Testis (tissue), 3 donors: ENCODE data around the gene SPRR1B. TPM values are rescaled to one million over a fixed set of nuclear protein-coding genes. Genes with fewer than 3 reads are reported as not detected.

Experiments used
- DNase-seq: peaks from one replicate; pipeline ENCODE4 v3.0.0-alpha.2; 2019
- H3K27ac ChIP-seq, 2 donors: fragments of 200-600 bp; sonication (generic); one replicate each; pipeline ENCODE4 v1.5.1; 2019
- H3K27me3 ChIP-seq: fragments of 200-600 bp; sonication (generic); one replicate; pipeline ENCODE4 v1.5.1; 2019
- H3K36me3 ChIP-seq: fragments of 200-600 bp; sonication (generic); one replicate; pipeline ENCODE4 v1.5.1; 2017; ENCODE audit warnings: low read depth; ENCODE audit errors: missing control alignments
- H3K4me1 ChIP-seq: fragments of 200-600 bp; sonication (generic); one replicate; pipeline ENCODE4 v1.5.1; 2019
- H3K4me3 ChIP-seq, 2 donors: fragments of 200-600 bp; sonication (generic); one replicate each; pipeline ENCODE4 v1.5.1; 2017 to 2019
- H3K9me3 ChIP-seq: fragments of 200-600 bp; sonication (generic); one replicate; pipeline ENCODE4 v1.5.1; 2017
- POLR2A ChIP-seq: fragments of 450-650 bp; IDR thresholded peaks from one replicate; pipeline ENCODE4 v1.6.1; 2017; ENCODE audit warnings: antibody characterized with exemption, mild to moderate bottlenecking, moderate library complexity
- WGBS, 2 donors: methylation state at CpG; one replicate each; pipeline ENCODE4 v1.1.5; 2018; 5-methylcytosine and 5-hydroxymethylcytosine counted together
- intact Hi-C: fragments of 100-400 bp; cut with DNase I; formaldehyde crosslinking; loops from one replicate; pipeline ENCODE4 v1.15.1; 2023; ENCODE audit warnings: low total_unique reads
- polyA plus RNA-seq: library from polyadenylated mRNA; stranded (reverse); fragments of 350-450 nt; fragmentation: Illumina TruSeq; extraction: RNeasy Lipid Tissue Mini Kit (QIAGEN cat#74804); gene quantifications from one replicate; pipeline ENCODE4 v1.2.3, GENCODE V29; 2014; ENCODE audit warnings: low read depth, low replicate concordance; ENCODE audit not compliant: insufficient read depth
- total RNA-seq, 2 donors: library from RNA; depleted of rRNA; stranded (reverse); fragments of >200 nt; gene quantifications; one replicate each; pipeline ENCODE4 v1.2.3, GENCODE V29; 2016
- TF ChIP-seq, protein P1 (sequence below), 3 experiments: fragments of 450-650 bp in 2 of 3; fragments of 200-600 bp in 1 of 3; sonication (generic) in 1 of 3; IDR thresholded peaks; one replicate each; pipeline ENCODE4 v1.5.1; 2016 to 2019; ENCODE audit warnings: antibody characterized with exemption in 3 of 3, mild to moderate bottlenecking in 2 of 3, moderate library complexity in 1 of 3

SPRR1B gene
- total and polyA plus RNA-seq, 3 donors from 2014 or later: not detected

DNA sequence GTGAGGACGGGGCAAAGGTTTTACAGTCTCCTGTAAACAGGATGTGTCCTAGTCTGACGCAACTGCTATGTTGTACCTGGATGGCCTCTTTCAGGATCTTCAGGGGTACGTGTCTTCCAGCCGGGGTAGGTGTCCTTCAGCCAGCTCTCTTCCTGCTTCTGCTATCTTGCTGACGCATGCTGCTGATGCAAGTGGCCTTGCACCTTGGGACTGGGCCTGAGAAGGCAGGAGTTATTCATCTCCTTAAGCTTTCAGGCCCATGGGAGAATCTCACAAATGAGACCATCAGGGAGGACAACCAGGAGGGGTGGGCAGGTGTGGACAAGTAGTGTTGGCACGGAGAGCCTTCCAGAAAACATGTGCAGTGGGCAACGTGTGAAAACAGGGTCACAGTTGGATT, 7.9 kb upstream of the SPRR1B start:
- TF ChIP-seq, protein P1, sequence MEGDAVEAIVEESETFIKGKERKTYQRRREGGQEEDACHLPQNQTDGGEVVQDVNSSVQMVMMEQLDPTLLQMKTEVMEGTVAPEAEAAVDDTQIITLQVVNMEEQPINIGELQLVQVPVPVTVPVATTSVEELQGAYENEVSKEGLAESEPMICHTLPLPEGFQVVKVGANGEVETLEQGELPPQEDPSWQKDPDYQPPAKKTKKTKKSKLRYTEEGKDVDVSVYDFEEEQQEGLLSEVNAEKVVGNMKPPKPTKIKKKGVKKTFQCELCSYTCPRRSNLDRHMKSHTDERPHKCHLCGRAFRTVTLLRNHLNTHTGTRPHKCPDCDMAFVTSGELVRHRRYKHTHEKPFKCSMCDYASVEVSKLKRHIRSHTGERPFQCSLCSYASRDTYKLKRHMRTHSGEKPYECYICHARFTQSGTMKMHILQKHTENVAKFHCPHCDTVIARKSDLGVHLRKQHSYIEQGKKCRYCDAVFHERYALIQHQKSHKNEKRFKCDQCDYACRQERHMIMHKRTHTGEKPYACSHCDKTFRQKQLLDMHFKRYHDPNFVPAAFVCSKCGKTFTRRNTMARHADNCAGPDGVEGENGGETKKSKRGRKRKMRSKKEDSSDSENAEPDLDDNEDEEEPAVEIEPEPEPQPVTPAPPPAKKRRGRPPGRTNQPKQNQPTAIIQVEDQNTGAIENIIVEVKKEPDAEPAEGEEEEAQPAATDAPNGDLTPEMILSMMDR (IDR thresholded peaks at IDR 0.05): no peak
- no peak for TF ChIP-seq POLR2A
- DNase-seq: no peak
- no peaks in the 10 kb centered on the region for H3K9me3 ChIP-seq
- H3K36me3 ChIP-seq: no peaks in the 10 kb centered on the region
- H3K27me3 ChIP-seq: no peaks in the 10 kb centered on the region
- no peaks in the 10 kb centered on the region for H3K4me1 ChIP-seq
- H3K27ac ChIP-seq: no peak overlapping the region
- intact Hi-C loops: no loop called here
- no peak overlapping the region for H3K4me3 ChIP-seq
- 90 to 95% methylated on average over 7 of the region's 7 CpGs for WGBS, 2 donors

DNA sequence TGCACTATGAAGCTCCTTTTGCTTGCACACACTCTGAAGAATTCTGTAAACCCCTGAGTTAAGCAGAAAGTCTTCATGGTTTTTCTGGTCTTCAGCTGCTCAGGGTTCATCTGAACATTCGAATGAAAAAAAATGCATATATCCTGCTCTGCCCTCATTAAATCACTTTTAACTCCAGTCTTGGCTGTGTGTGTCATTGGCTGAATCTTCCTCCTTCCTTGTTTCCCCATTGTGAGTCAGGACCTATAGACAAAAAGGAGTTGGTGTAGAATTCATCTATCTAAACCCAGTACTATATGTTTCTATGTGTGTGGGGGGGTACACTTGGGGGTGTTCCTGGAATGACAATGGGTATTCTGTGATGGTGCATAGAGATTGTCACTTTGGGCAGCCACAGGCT, 6.6 kb upstream of the SPRR1B start:
- 81 to 85% methylated on average over 1 of the region's 1 CpG for WGBS, 2 donors
- no peaks in the 10 kb centered on the region for H3K9me3 ChIP-seq
- H3K27ac ChIP-seq: no peak overlapping the region
- H3K36me3 ChIP-seq: no peaks in the 10 kb centered on the region
- no peak for DNase-seq
- no peak for TF ChIP-seq POLR2A
- TF ChIP-seq, protein P1 (IDR thresholded peaks at IDR 0.05): no peak
- H3K27me3 ChIP-seq: no peaks in the 10 kb centered on the region
- intact Hi-C loops: no loop called here
- no peak overlapping the region for H3K4me3 ChIP-seq
- no peaks in the 10 kb centered on the region for H3K4me1 ChIP-seq

DNA sequence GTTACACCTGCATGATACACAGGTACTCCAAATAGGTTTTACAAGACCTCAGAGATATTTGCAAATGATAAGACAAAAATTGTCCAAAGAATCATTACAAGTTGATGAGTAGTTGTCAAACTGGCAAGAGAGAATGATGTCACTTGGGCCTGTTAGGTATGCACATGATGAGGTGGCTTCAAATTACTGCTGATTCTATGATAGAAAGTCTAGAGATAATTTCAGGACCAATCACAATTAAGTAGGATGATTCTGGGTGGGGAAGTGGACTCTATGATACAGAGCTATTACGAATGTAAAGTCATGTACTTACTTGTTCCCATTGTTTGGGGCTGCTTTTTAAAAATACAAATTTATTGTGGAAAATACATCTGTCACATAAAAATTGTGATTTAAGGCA, 5.2 kb upstream of the SPRR1B start:
- TF ChIP-seq, protein P1 (IDR thresholded peaks at IDR 0.05): no peak
- no peak for TF ChIP-seq POLR2A
- Histone ChIP-seq H3K27ac (no peak overlapping the region), H3K4me3 (no peak overlapping the region), H3K9me3 (no peaks in the 10 kb centered on the region), H3K36me3 (no peaks in the 10 kb centered on the region), H3K4me1 (no peaks in the 10 kb centered on the region), H3K27me3 (no peaks in the 10 kb centered on the region)
- intact Hi-C loops: no loop called here
- WGBS, 2 donors: 89 to 93% methylated on average over 1 of the region's 1 CpG
- DNase-seq: no peak

DNA sequence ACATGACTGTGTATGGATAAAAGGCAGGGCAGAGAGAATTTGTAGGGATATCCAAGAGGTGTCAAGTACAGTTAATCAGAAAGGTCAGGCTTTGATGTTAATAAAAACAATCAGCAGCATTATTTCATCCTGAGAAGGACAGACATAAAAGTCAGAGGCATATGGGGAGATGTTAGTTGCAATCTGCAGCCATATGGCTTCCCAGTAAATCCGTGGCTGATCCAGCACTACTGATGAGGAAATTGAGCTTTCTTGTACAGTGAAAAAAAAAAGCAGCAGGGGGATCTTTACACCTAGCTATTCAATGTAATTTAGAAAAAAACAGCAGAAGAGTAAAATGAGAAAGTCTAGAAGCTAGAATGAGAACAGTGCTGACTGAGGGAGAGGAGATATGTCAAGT, 2.2 kb upstream of the SPRR1B start:
- Histone ChIP-seq H3K27me3 (no peaks in the 10 kb centered on the region), H3K9me3 (no peaks in the 10 kb centered on the region), H3K27ac (no peak overlapping the region), H3K4me1 (no peaks in the 10 kb centered on the region), H3K36me3 (no peaks in the 10 kb centered on the region), H3K4me3 (no peak overlapping the region)
- 54 to 63% methylated on average over 1 of the region's 1 CpG for WGBS, 2 donors
- intact Hi-C loops: no loop called here
- no peak for DNase-seq
- no peak for TF ChIP-seq POLR2A
- TF ChIP-seq, protein P1 (IDR thresholded peaks at IDR 0.05): no peak

GRCh38 chr1:153032073-153032472, 1.1 kb downstream of the SPRR1B start:
- H3K27me3 ChIP-seq: no peaks in the 10 kb centered on the region
- no peak for DNase-seq
- intact Hi-C loops: no loop called here

More at GRCh38 chr1:153032073-153032472, 1.1 kb downstream of the SPRR1B start:
- no peaks in the 10 kb centered on the region for H3K36me3 ChIP-seq
- no peak overlapping the region for H3K4me3 ChIP-seq
- H3K4me1 ChIP-seq: no peaks in the 10 kb centered on the region
- no peak overlapping the region for H3K27ac ChIP-seq
- H3K9me3 ChIP-seq: no peaks in the 10 kb centered on the region
- TF ChIP-seq, protein P1 (IDR thresholded peaks at IDR 0.05): no peak
- no peak for TF ChIP-seq POLR2A
